Thoracic aorta (tissue), 2 donors: ENCODE measurements around the gene POU4F1. TPM values are rescaled to one million over a fixed set of nuclear protein-coding genes. Genes with fewer than 3 reads are reported as not detected.
A peak's percentile ranks its signal among the peaks of the same experiment; 100 is the strongest.

Experiments
- ATAC-seq: fragments of 150-250 bp; one replicate; pipeline ENCODE4 v1.8.0; 2017; ENCODE audit warnings: low read depth; ENCODE audit not compliant: insufficient number of reproducible peaks, low FRiP score
- DNase-seq: peaks from one replicate; pipeline ENCODE4 v3.0.0-alpha.2; 2020; ENCODE audit warnings: low spot score
- H3K27ac ChIP-seq, 2 donors: fragments of 200-600 bp; sonication (generic); 1 replicate in 1 of 2; 2 replicates in 1 of 2; pipeline ENCODE4 v1.5.1; 2016; ENCODE audit warnings: mild to moderate bottlenecking in 2 of 2, moderate library complexity in 2 of 2
- H3K27me3 ChIP-seq: fragments of 200-600 bp; sonication (generic); replicated peaks from 2 replicates; pipeline ENCODE4 v1.6.0; 2016; ENCODE audit warnings: mild to moderate bottlenecking; ENCODE audit not compliant: insufficient read depth
- H3K36me3 ChIP-seq: fragments of 200-600 bp; sonication (generic); one replicate; pipeline ENCODE4 v1.5.1; 2016
- H3K4me1 ChIP-seq, 2 donors: fragments of 200-600 bp; sonication (generic); 1 replicate in 1 of 2; 2 replicates in 1 of 2; pipeline versions ENCODE4 v1.5.1 to v1.6.0; 2016; ENCODE audit warnings: low read depth in 2 of 2, mild to moderate bottlenecking in 1 of 2; ENCODE audit not compliant: control insufficient read depth in 1 of 2
- H3K4me3 ChIP-seq: fragments of 200-600 bp; sonication (generic); 2 replicates; pipeline ENCODE4 v1.5.1; 2016; ENCODE audit warnings: mild to moderate bottlenecking
- H3K9me3 ChIP-seq: fragments of 200-600 bp; sonication (generic); 2 replicates; pipeline ENCODE4 v1.5.1; 2016
- CTCF ChIP-seq: fragments of 200-600 bp; sonication (generic); IDR thresholded peaks from one replicate; pipeline ENCODE4 v1.5.1; 2019; ENCODE audit warnings: antibody characterized with exemption
- total RNA-seq, 2 donors: library from RNA; depleted of rRNA; stranded (reverse); fragments of >200 nt; gene quantifications; one replicate each; pipeline versions ENCODE4 v1.1.0 to v1.2.3, GENCODE V29; 2016

Gene POU4F1
- total RNA-seq, 2 donors from 2014 or later: 1.1 TPM; not detected in 1

DNA sequence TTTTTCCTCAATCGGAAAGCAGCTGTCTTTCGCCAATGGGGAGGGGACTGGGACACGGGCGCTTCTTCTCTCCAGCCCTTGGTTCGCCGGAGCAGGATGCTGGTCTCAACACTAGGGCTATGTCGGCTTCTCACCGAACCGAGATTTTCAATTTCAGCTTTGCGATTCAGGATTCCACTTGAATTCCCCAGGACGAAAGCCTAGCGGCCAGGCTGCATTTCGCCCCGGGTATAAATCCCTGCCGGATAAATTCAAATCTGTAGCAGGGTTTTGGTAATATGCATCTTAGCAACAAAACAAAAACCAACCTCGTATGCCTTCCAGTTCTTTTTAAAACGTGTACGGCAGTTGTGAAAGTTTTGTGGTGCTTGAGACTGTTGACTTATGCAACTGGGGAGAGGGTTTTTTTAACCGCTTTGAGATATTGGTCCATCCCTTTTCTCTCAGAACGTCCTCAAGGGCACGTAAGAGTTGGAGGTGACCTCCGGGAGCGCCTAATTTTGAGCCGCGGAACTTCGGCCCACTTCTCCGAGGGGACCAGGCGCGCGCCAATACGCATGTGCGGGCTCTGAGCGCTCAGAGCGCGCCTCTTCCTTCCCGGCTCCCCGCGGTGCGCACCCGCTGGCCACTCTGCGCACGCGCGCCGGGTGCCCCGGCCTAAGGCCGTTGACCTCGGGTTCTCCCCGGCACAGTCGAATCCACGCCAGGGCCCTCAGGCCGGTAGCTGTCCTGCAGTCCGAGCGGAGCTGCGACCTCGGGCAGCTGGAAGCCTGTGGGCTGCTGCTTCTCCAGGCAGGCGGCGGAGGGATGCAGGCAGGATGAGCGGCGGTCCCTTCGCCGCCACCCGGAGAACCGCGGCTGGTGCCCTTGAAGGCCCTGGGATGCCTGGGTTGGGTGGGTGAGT, 7.6 kb downstream of the POU4F1 start:
- Histone ChIP-seq H3K9me3 (no peaks in the 10 kb centered on the region), H3K4me3 (peak overlapping the region; percentile 58), H3K36me3 (no peaks in the 10 kb centered on the region), H3K27me3 (peaks cover 41% of the 10 kb centered on the region), H3K27ac (no peak overlapping the region), H3K4me1 (peaks cover 2 to 5% of the 10 kb centered on the region in 2 donors)
- no peak for TF ChIP-seq CTCF
- DNase-seq: no peak
- no peak for ATAC-seq

- TF ChIP-seq CTCF: no peak
- ATAC-seq (no peak), DNase-seq (no peak)
- Histone ChIP-seq H3K4me1 (peaks cover 2 to 5% of the 10 kb centered on the region in 2 donors), H3K36me3 (no peaks in the 10 kb centered on the region), H3K27ac (no peak overlapping the region), H3K27me3 (peaks cover 29% of the 10 kb centered on the region), H3K9me3 (no peaks in the 10 kb centered on the region), H3K4me3 (no peak overlapping the region)
Observed at GRCh38 chr13:78594456-78594975, 8.8 kb downstream of the POU4F1 start.

DNA sequence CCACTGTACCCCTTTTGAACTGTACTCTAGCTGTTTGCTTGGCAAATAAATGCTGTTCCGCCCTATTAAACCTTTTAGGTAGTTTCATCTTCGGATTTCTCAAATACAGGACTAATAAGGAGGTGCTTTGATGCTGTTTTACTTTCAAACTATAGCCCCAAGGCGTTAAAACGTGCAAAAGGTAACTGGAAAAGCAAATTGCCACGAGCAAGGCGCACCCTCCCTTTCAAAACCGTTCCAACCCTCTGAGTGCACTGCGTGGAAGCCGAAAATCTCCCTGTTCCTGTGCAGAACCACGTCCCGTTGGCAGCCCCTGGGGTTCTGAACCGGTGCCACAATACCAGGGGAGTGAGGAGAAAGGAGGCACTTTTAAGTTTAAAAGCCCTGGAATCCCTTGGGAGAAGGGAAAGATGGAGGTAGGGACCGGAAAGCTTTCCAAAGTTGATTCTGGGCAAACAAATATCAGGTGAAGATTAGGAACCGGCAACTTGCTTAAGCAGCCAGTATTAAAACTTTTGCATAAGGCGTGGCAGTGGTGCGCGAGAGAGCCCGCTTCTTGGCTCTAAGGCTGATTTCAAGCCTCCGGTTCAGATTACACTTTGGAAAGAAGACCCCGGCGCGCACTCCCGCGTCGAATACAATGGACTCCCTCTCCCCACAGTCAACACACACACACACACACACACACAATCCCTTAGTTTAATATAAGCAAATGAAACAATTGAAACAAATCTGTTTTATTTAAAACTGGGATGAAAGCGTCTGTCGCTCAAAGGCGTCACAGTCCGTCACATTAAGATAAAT, 9.5 kb downstream of the POU4F1 start:
- ATAC-seq: no peak
- no peak for TF ChIP-seq CTCF
- Histone ChIP-seq H3K4me1 (peaks cover 2 to 5% of the 10 kb centered on the region in 2 donors), H3K36me3 (no peaks in the 10 kb centered on the region), H3K9me3 (no peaks in the 10 kb centered on the region), H3K27me3 (peaks cover 25% of the 10 kb centered on the region), H3K4me3 (no peak overlapping the region), H3K27ac (no peak overlapping the region)
- no peak for DNase-seq

- ATAC-seq (no peak), DNase-seq (no peak)
- Histone ChIP-seq H3K27ac (no peak overlapping the region), H3K4me3 (no peak overlapping the region), H3K36me3 (no peaks in the 10 kb centered on the region), H3K4me1 (peaks cover 2 to 5% of the 10 kb centered on the region in 2 donors), H3K27me3 (peaks cover 17% of the 10 kb centered on the region), H3K9me3 (no peaks in the 10 kb centered on the region)
- no peak for TF ChIP-seq CTCF
Observed at GRCh38 chr13:78593129-78593528, 10.2 kb downstream of the POU4F1 start.

DNA sequence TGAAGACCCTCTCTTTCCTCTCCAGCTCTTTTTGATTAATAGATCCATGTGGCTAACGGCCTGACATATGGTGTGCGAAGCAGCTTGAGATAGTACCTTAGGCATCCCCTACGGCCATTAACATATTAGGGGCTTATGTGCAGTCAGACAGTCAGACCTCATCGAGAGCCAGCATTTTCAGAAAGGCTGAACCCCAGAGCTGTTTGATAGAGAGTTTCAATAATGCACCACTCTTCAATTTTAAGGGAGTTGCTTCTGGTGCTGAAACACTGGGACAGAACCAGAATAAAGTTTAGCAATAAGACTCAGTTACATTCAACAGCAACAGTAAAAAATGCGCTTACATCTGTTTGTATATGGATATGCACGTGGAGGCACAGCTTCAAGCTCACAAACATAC, 10.8 kb downstream of the POU4F1 start:
- TF ChIP-seq CTCF: no peak

More for the DNA sequence above, 10.8 kb downstream of the POU4F1 start:
- H3K9me3 ChIP-seq: no peaks in the 10 kb centered on the region
- peaks cover 12% of the 10 kb centered on the region for H3K27me3 ChIP-seq
- peaks cover 2 to 5% of the 10 kb centered on the region in 2 donors for H3K4me1 ChIP-seq
- no peak overlapping the region for H3K4me3 ChIP-seq
- ATAC-seq (no peak), DNase-seq (no peak)
- no peak overlapping the region for H3K27ac ChIP-seq
- H3K36me3 ChIP-seq: no peaks in the 10 kb centered on the region
